Activated naive CD8-positive, alpha-beta T cell treated with anti-CD3 and anti-CD28 coated beads, Interleukin-2, amount 50 U/mL, for 24 hours (primary cell): ENCODE data around the gene FGF2.
"Not testable (repeated sequence)": the region's sequence is repeated elsewhere in the genome, so short reads cannot be mapped to it uniquely, and the experiment has no call there.

Source experiments
- ATAC-seq: fragments of 150-1000 bp; cut with Tn5 transposase; one replicate; pipeline ENCODE4 v1.10.0; 2021
- DNase-seq: peaks from one replicate; pipeline ENCODE4 v3.0.0; 2021
- H3K27ac Mint-ChIP-seq: one replicate; pipeline ENCODE4 v1.8.0; 2021; ENCODE audit warnings: mild to moderate bottlenecking, mixed read lengths
- H3K27me3 Mint-ChIP-seq: one replicate; pipeline ENCODE4 v1.8.0; 2021; ENCODE audit warnings: mixed read lengths
- H3K36me3 Mint-ChIP-seq: one replicate; pipeline ENCODE4 v1.8.0; 2021; ENCODE audit warnings: low read depth, mixed read lengths
- H3K4me1 Mint-ChIP-seq: one replicate; pipeline ENCODE4 v1.8.0; 2021; ENCODE audit warnings: mixed read lengths
- H3K4me3 Mint-ChIP-seq: one replicate; pipeline ENCODE4 v1.8.0; 2021; ENCODE audit warnings: mild to moderate bottlenecking, moderate library complexity, mixed read lengths
- H3K9me3 Mint-ChIP-seq: one replicate; pipeline ENCODE4 v1.8.0; 2021; ENCODE audit warnings: mixed read lengths

Gene FGF2

GRCh38 chr4:122847931-122848330 lies 21.3 kb downstream of the FGF2 start:
- no peaks in the 10 kb centered on the region for H3K36me3 Mint-ChIP-seq
- no peak for DNase-seq
- H3K27me3 Mint-ChIP-seq = peaks cover 13% of the 10 kb centered on the region
- H3K4me3 Mint-ChIP-seq = no peak overlapping the region
- H3K9me3 Mint-ChIP-seq = no peaks in the 10 kb centered on the region
- ATAC-seq = no peak
- H3K27ac Mint-ChIP-seq = no peak overlapping the region
- H3K4me1 Mint-ChIP-seq = no peaks in the 10 kb centered on the region

GRCh38 chr4:122849789-122850188 lies 23.2 kb downstream of the FGF2 start:
- not testable (repeated sequence) for H3K4me1 Mint-ChIP-seq, H3K9me3 Mint-ChIP-seq, H3K36me3 Mint-ChIP-seq, H3K27me3 Mint-ChIP-seq, H3K4me3 Mint-ChIP-seq, ATAC-seq, H3K27ac Mint-ChIP-seq, DNase-seq

DNA sequence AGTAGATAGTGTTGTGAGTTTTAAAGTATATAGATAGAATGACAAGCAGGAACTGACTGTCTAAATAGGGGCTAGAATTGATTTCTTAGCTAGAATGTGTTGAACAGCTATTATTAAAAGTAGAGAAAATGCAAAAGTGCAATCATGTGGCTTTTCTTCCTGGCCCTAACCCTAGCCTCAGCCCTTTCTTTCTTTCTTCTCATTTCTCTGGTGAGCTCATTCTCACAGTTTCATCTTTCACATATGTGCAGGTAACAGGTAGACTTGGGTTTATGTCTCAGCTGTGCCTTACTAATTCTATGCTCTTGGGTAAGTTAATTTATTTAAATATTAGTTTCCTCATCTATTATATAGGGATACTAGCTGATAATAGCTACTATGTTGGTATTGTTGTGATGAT lies 24.9 kb downstream of the FGF2 start:
- Mint-ChIP-seq H3K9me3 (no peaks in the 10 kb centered on the region), H3K27me3 (peaks cover 8% of the 10 kb centered on the region), H3K36me3 (no peaks in the 10 kb centered on the region), H3K4me1 (no peaks in the 10 kb centered on the region), H3K27ac (no peak overlapping the region), H3K4me3 (no peak overlapping the region)
- DNase-seq (no peak), ATAC-seq (no peak)

- Mint-ChIP-seq H3K9me3 (no peaks in the 10 kb centered on the region), H3K4me3 (no peak overlapping the region), H3K36me3 (no peaks in the 10 kb centered on the region), H3K27ac (no peak overlapping the region), H3K4me1 (no peaks in the 10 kb centered on the region), H3K27me3 (peaks cover 16% of the 10 kb centered on the region)
- no peak for ATAC-seq
- no peak for DNase-seq
These were observed 28.1 kb downstream of the FGF2 start for GRCh38 chr4:122854447-122855352.

- H3K4me1 Mint-ChIP-seq = no peaks in the 10 kb centered on the region
- H3K36me3 Mint-ChIP-seq = no peaks in the 10 kb centered on the region
- no peaks in the 10 kb centered on the region for H3K9me3 Mint-ChIP-seq
- ATAC-seq (no peak), DNase-seq (no peak)
- H3K27ac Mint-ChIP-seq = no peak overlapping the region
- H3K27me3 Mint-ChIP-seq = peaks cover 12% of the 10 kb centered on the region
- no peak overlapping the region for H3K4me3 Mint-ChIP-seq
These were observed 28.8 kb downstream of the FGF2 start for GRCh38 chr4:122855353-122855890.

DNA sequence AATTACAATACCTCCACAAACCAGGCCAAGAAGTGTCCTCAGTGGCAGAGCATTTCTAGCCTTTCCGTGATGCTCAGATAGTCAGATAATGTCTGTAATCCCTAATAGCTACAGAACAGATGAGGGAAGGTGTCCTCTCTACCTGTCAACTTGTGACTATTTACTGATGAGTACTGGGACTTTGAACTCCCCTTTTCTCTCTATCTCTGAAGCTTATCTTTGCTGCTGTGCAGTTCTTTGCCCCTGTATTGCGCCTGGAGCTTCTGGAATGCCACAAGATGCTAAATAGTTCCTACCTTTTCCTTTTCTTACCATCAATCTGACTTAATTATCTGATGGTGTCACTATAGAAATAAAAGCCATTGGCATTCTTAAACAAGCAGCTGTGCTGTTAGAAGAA lies 30.5 kb downstream of the FGF2 start:
- ATAC-seq = no peak
- Mint-ChIP-seq H3K27me3 (peaks cover 17% of the 10 kb centered on the region), H3K27ac (no peak overlapping the region), H3K36me3 (no peaks in the 10 kb centered on the region), H3K4me3 (no peak overlapping the region), H3K4me1 (no peaks in the 10 kb centered on the region), H3K9me3 (no peaks in the 10 kb centered on the region)
- DNase-seq = no peak

- Mint-ChIP-seq H3K27ac (no peak overlapping the region), H3K4me1 (no peaks in the 10 kb centered on the region), H3K27me3 (peaks cover 22% of the 10 kb centered on the region), H3K9me3 (no peaks in the 10 kb centered on the region), H3K36me3 (no peaks in the 10 kb centered on the region), H3K4me3 (no peak overlapping the region)
- ATAC-seq (no peak), DNase-seq (no peak)
These were observed 32.1 kb downstream of the FGF2 start for GRCh38 chr4:122858705-122859104.

DNA sequence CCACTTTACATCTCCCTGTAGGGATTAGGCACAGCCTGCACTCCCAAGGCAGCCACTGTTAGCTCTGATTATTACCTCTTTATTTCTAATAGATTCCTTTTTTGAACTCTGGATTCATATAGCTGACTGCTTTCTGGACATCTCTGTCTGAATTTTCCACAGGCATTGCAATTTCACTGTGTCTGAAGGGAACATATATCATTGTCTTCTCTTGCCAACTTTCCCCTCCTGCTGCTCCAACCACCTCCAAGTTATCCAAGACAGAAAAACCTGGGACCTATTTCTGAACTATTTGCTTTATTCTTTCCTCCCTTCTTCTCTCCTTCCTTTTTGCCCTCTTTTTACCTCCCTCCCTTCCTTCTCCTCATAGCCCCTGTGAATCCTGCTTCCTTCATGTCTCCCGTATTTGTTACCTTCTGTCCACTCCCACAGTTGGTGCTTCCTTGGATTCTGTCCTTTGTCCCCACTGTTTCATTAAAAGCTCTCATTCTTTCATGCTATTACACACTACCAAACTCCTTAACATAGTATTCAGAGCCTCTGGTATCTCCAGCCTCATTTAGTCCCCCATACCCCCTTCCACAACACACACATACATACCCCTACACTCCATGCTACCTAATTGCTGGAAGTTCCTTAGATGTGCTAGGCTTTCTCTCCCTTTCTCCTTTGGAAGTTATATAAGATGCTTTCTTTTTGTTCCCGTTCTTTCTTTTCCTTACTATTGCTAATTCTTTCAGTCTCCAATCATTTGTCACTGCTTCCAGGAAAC lies 34.7 kb downstream of the FGF2 start:
- Mint-ChIP-seq H3K4me1 (no peaks in the 10 kb centered on the region), H3K9me3 (no peaks in the 10 kb centered on the region)

DNA sequence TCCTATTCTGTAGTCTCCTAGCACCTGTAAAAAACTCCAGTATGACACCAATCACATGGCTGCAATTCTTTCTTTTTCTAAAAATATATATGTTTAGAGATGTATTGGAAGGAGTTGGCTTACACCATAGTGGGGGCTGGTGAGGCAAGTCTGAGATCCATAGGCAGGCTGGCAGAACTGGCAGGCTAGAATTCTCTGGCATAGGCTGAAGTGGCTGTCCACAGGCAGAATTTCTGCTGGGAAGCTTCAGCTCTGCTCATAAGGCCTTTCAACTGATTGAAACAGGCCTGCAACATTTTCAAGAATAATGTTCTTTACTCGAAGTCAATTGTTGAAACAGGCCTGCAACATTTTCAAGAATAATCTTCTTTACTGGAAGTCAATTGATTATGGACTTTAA lies 37.0 kb downstream of the FGF2 start:
- Mint-ChIP-seq H3K36me3 (no peaks in the 10 kb centered on the region), H3K27me3 (peaks cover 17% of the 10 kb centered on the region), H3K9me3 (no peaks in the 10 kb centered on the region), H3K4me1 (no peaks in the 10 kb centered on the region), H3K4me3 (no peak overlapping the region), H3K27ac (no peak overlapping the region)
- ATAC-seq = no peak
- DNase-seq = no peak

More for the DNA sequence above, 34.7 kb downstream of the FGF2 start:
- ATAC-seq (no peak), DNase-seq (no peak)
- H3K36me3 Mint-ChIP-seq = no peaks in the 10 kb centered on the region
- peaks cover 25% of the 10 kb centered on the region for H3K27me3 Mint-ChIP-seq
- H3K4me3 Mint-ChIP-seq = no peak overlapping the region
- no peak overlapping the region for H3K27ac Mint-ChIP-seq

GRCh38 chr4:122865425-122865824 lies 38.8 kb downstream of the FGF2 start:
- Mint-ChIP-seq H3K4me1 (no peaks in the 10 kb centered on the region), H3K27ac (no peak overlapping the region), H3K27me3 (peaks cover 24% of the 10 kb centered on the region), H3K9me3 (no peaks in the 10 kb centered on the region), H3K36me3 (no peaks in the 10 kb centered on the region), H3K4me3 (no peak overlapping the region)
- ATAC-seq = no peak
- no peak for DNase-seq

- H3K4me3 Mint-ChIP-seq, H3K9me3 Mint-ChIP-seq, ATAC-seq, H3K4me1 Mint-ChIP-seq, H3K36me3 Mint-ChIP-seq, H3K27ac Mint-ChIP-seq, DNase-seq: not testable (repeated sequence)
- peaks cover 34% of the 10 kb centered on the region for H3K27me3 Mint-ChIP-seq
These were observed 41.6 kb downstream of the FGF2 start for GRCh38 chr4:122868235-122868634.

DNA sequence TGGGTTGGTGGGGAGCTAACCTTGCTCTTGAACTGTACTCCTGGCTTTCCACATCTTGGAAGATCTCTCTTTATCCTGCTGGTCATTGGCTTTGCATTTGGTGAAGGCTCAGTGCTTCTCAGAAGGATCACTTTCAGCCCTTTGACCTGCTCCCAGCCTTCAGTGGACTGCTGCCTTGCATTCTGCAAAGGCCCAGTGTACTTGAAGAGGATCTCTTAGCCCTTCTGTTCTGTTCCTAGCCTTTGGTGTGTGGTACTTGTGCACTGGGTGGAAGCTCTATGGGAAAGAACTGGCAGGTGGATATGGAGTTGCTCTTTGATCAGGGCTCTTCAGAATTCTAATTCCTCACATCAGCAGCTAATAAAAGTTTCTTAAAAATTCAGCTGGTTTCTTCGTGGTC lies 46.5 kb downstream of the FGF2 start:
- no peaks in the 10 kb centered on the region for H3K36me3 Mint-ChIP-seq
- DNase-seq (no peak), ATAC-seq (no peak)
- H3K27me3 Mint-ChIP-seq = peaks cover 37% of the 10 kb centered on the region
- H3K4me1 Mint-ChIP-seq = no peaks in the 10 kb centered on the region
- H3K4me3 Mint-ChIP-seq = no peak overlapping the region
- H3K27ac Mint-ChIP-seq = no peak overlapping the region
- no peaks in the 10 kb centered on the region for H3K9me3 Mint-ChIP-seq

- H3K27me3 Mint-ChIP-seq = peaks cover 38% of the 10 kb centered on the region
- H3K4me1 Mint-ChIP-seq = no peaks in the 10 kb centered on the region
- H3K36me3 Mint-ChIP-seq = no peaks in the 10 kb centered on the region
- ATAC-seq = no peak
- H3K4me3 Mint-ChIP-seq = no peak overlapping the region
- no peak for DNase-seq
- H3K27ac Mint-ChIP-seq = no peak overlapping the region
- no peaks in the 10 kb centered on the region for H3K9me3 Mint-ChIP-seq
These were observed 47.4 kb downstream of the FGF2 start for GRCh38 chr4:122873821-122874593.

DNA sequence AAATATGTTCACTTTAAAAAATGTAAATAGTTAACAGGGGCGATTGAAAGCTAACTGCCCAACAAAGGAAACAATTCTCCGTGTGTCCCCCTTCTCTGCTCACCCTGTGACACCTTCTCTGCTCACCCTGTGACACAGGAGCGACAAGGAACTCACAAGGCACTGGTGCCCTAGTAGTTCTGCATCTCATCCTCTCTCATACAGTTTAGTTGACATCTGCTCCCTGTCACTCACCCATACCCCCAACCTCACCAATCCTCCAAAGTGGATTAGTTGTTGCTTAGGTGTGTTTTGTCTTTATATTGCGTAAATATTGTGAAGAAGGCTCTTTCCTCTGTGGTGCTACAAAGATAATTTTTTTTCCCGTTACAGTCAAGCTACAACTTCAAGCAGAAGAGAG lies 49.3 kb downstream of the FGF2 start:
- H3K27ac Mint-ChIP-seq = no peak overlapping the region
- ATAC-seq = no peak
- no peaks in the 10 kb centered on the region for H3K4me1 Mint-ChIP-seq
- peaks cover 5% of the 10 kb centered on the region for H3K36me3 Mint-ChIP-seq
- DNase-seq = no peak
- H3K27me3 Mint-ChIP-seq = peaks cover 28% of the 10 kb centered on the region
- no peak overlapping the region for H3K4me3 Mint-ChIP-seq
- H3K9me3 Mint-ChIP-seq = peaks cover 3% of the 10 kb centered on the region
